HUES64 (cell line): ENCODE data around the gene AGL.
"Not testable (repeated sequence)": the region's sequence is repeated elsewhere in the genome, so short reads cannot be mapped to it uniquely, and the experiment has no call there.

ENCODE experiments used
- H3K27ac ChIP-seq: 2 replicates; pipeline ENCODE4 v1.7.0; 2013; ENCODE audit warnings: low read depth, low read length, inconsistent platforms
- H3K27me3 ChIP-seq: 2 replicates; pipeline ENCODE4 v1.6.1; 2013; ENCODE audit warnings: mild to moderate bottlenecking, low read length; ENCODE audit not compliant: insufficient read depth
- H3K36me3 ChIP-seq: 2 replicates; pipeline ENCODE4 v1.6.1; 2013; ENCODE audit warnings: mild to moderate bottlenecking, low read length; ENCODE audit not compliant: insufficient read depth
- H3K4me1 ChIP-seq: 2 replicates; pipeline ENCODE4 v1.6.1; 2013; ENCODE audit warnings: mild to moderate bottlenecking, low read length, moderate library complexity; ENCODE audit not compliant: insufficient read depth
- H3K4me3 ChIP-seq: 2 replicates; pipeline ENCODE4 v1.5.1; 2013; ENCODE audit warnings: mild to moderate bottlenecking, low read length, moderate library complexity
- H3K9ac ChIP-seq: 2 replicates; pipeline ENCODE4 v1.6.1; 2013; ENCODE audit warnings: mild to moderate bottlenecking, low read depth, low read length
- H3K9me3 ChIP-seq: 2 replicates; pipeline ENCODE4 v1.6.1; 2013; ENCODE audit warnings: low read depth, low read length; ENCODE audit not compliant: insufficient read depth
- WGBS: fragments of 150-250, 120-280 bp; methylation state at CpG from one replicate; pipeline ENCODE4 v1.1.7; 2013; ENCODE audit warnings: missing lambda C conversion rate; 5-methylcytosine and 5-hydroxymethylcytosine counted together

Gene AGL

GRCh38 chr1:99852648-99853047 is 2.5 kb downstream of the AGL start:
- Histone ChIP-seq H3K9ac (no peak overlapping the region), H3K9me3 (no peaks in the 10 kb centered on the region), H3K27me3 (no peaks in the 10 kb centered on the region), H3K36me3 (peaks cover 15% of the 10 kb centered on the region; the same call in 1 of the 2 replicates), H3K4me3 (no peak overlapping the region), H3K27ac (no peak overlapping the region), H3K4me1 (peaks cover 22% of the 10 kb centered on the region)
- WGBS, result 96% methylated on average over 2 of the region's 3 CpGs

GRCh38 chr1:99855914-99856450 is 5.8 kb downstream of the AGL start:
- no peaks in the 10 kb centered on the region for H3K27me3 ChIP-seq
- no peak overlapping the region for H3K9ac ChIP-seq
- H3K36me3 ChIP-seq, result peaks cover 21% of the 10 kb centered on the region; the same call in 1 of the 2 replicates
- WGBS, result no CpG with 5 or more reads among the region's 1 CpG
- no peaks in the 10 kb centered on the region for H3K9me3 ChIP-seq
- peaks cover 11% of the 10 kb centered on the region for H3K4me1 ChIP-seq
- H3K27ac ChIP-seq, result no peak overlapping the region
- no peak overlapping the region for H3K4me3 ChIP-seq

GRCh38 chr1:99857041-99857440 is 6.9 kb downstream of the AGL start:
- H3K4me1 ChIP-seq, H3K4me3 ChIP-seq, H3K27me3 ChIP-seq, H3K27ac ChIP-seq, H3K9me3 ChIP-seq, H3K9ac ChIP-seq: not testable (repeated sequence)
- peaks cover 32% of the 10 kb centered on the region for H3K36me3 ChIP-seq
- WGBS, result 93% methylated on average over 32 of the region's 33 CpGs

- no peaks in the 10 kb centered on the region for H3K4me1 ChIP-seq
- no peaks in the 10 kb centered on the region for H3K9me3 ChIP-seq
- WGBS, result 93% methylated on average over 2 of the region's 2 CpGs
These were observed 8.1 kb downstream of the AGL start for GRCh38 chr1:99858286-99858685.

GRCh38 chr1:99858881-99859280 is 8.7 kb downstream of the AGL start:
- no peak overlapping the region for H3K27ac ChIP-seq
- H3K36me3 ChIP-seq, result peaks cover 37% of the 10 kb centered on the region
- H3K4me3 ChIP-seq, result no peak overlapping the region
- H3K4me1 ChIP-seq, result no peaks in the 10 kb centered on the region
- H3K27me3 ChIP-seq, result no peaks in the 10 kb centered on the region
- no peak overlapping the region for H3K9ac ChIP-seq
- H3K9me3 ChIP-seq, result no peaks in the 10 kb centered on the region

More at GRCh38 chr1:99858286-99858685, 8.1 kb downstream of the AGL start:
- Histone ChIP-seq H3K9ac (no peak overlapping the region), H3K27me3 (no peaks in the 10 kb centered on the region), H3K4me3 (no peak overlapping the region), H3K27ac (no peak overlapping the region), H3K36me3 (peaks cover 37% of the 10 kb centered on the region)

GRCh38 chr1:99860703-99861102 is 10.5 kb downstream of the AGL start:
- H3K9me3 ChIP-seq, result no peaks in the 10 kb centered on the region
- no peaks in the 10 kb centered on the region for H3K27me3 ChIP-seq
- 93% methylated on average over 4 of the region's 4 CpGs for WGBS
- H3K36me3 ChIP-seq, result peaks cover 49% of the 10 kb centered on the region
- no peak overlapping the region for H3K9ac ChIP-seq
- no peaks in the 10 kb centered on the region for H3K4me1 ChIP-seq
- H3K4me3 ChIP-seq, result no peak overlapping the region
- H3K27ac ChIP-seq, result no peak overlapping the region

GRCh38 chr1:99867682-99868081 is 17.5 kb downstream of the AGL start:
- no peak overlapping the region for H3K4me3 ChIP-seq
- 95% methylated on average over 6 of the region's 6 CpGs for WGBS

GRCh38 chr1:99869304-99869703 is 19.1 kb downstream of the AGL start:
- Histone ChIP-seq H3K4me3 (no peak overlapping the region), H3K9ac (no peak overlapping the region), H3K27me3 (no peaks in the 10 kb centered on the region), H3K9me3 (no peaks in the 10 kb centered on the region), H3K4me1 (no peaks in the 10 kb centered on the region), H3K36me3 (peaks cover 10% of the 10 kb centered on the region), H3K27ac (no peak overlapping the region)

More at GRCh38 chr1:99867682-99868081, 17.5 kb downstream of the AGL start:
- H3K27me3 ChIP-seq, result no peaks in the 10 kb centered on the region
- no peaks in the 10 kb centered on the region for H3K9me3 ChIP-seq
- no peaks in the 10 kb centered on the region for H3K4me1 ChIP-seq
- no peak overlapping the region for H3K27ac ChIP-seq
- peaks cover 22% of the 10 kb centered on the region for H3K36me3 ChIP-seq
- no peak overlapping the region for H3K9ac ChIP-seq

GRCh38 chr1:99869723-99870122 is 19.6 kb downstream of the AGL start:
- H3K4me1 ChIP-seq, result no peaks in the 10 kb centered on the region
- 94% methylated on average over 5 of the region's 6 CpGs for WGBS
- no peak overlapping the region for H3K9ac ChIP-seq
- no peaks in the 10 kb centered on the region for H3K27me3 ChIP-seq
- H3K36me3 ChIP-seq, result peaks cover 10% of the 10 kb centered on the region
- no peaks in the 10 kb centered on the region for H3K9me3 ChIP-seq
- H3K27ac ChIP-seq, result no peak overlapping the region
- no peak overlapping the region for H3K4me3 ChIP-seq

- H3K36me3 ChIP-seq, result peaks cover 24% of the 10 kb centered on the region
- H3K4me3 ChIP-seq, result no peak overlapping the region
- no peaks in the 10 kb centered on the region for H3K9me3 ChIP-seq
- no peaks in the 10 kb centered on the region for H3K27me3 ChIP-seq
- 83% methylated on average over 1 of the region's 1 CpG for WGBS
- H3K4me1 ChIP-seq, result no peaks in the 10 kb centered on the region
- no peak overlapping the region for H3K9ac ChIP-seq
- H3K27ac ChIP-seq, result no peak overlapping the region
These were observed 21.9 kb downstream of the AGL start for GRCh38 chr1:99872063-99872462.

GRCh38 chr1:99877568-99877967 is 27.4 kb downstream of the AGL start:
- 96% methylated on average over 3 of the region's 3 CpGs for WGBS
- Histone ChIP-seq H3K9me3 (no peaks in the 10 kb centered on the region), H3K9ac (no peak overlapping the region), H3K27ac (no peak overlapping the region), H3K27me3 (no peaks in the 10 kb centered on the region), H3K4me3 (no peak overlapping the region), H3K4me1 (no peaks in the 10 kb centered on the region), H3K36me3 (peaks cover 56% of the 10 kb centered on the region)

- Histone ChIP-seq H3K27me3 (no peaks in the 10 kb centered on the region), H3K9me3 (0 out of 2 replicates have a peak, but pooled peaks cover 3% of the 10 kb centered on the region), H3K36me3 (peaks cover 55% of the 10 kb centered on the region), H3K9ac (no peak overlapping the region), H3K27ac (no peak overlapping the region), H3K4me3 (no peak overlapping the region), H3K4me1 (peaks cover 14% of the 10 kb centered on the region)
- 86% methylated on average over 1 of the region's 1 CpG for WGBS
These were observed 36.0 kb downstream of the AGL start for GRCh38 chr1:99886179-99886578.
